HG03108 (cell line): ENCODE measurements around the gene SLC39A5.
"Not testable (repeated sequence)": the region's sequence is repeated elsewhere in the genome, so short reads cannot be mapped to it uniquely, and the experiment has no call there.

ENCODE experiments used
- ATAC-seq: cut with Tn5 transposase; IDR thresholded peaks from one replicate; pipeline ENCODE4 v1.9.1; 2021; ENCODE audit warnings: moderate library complexity; ENCODE audit not compliant: unreplicated experiment

Gene SLC39A5, protein sequence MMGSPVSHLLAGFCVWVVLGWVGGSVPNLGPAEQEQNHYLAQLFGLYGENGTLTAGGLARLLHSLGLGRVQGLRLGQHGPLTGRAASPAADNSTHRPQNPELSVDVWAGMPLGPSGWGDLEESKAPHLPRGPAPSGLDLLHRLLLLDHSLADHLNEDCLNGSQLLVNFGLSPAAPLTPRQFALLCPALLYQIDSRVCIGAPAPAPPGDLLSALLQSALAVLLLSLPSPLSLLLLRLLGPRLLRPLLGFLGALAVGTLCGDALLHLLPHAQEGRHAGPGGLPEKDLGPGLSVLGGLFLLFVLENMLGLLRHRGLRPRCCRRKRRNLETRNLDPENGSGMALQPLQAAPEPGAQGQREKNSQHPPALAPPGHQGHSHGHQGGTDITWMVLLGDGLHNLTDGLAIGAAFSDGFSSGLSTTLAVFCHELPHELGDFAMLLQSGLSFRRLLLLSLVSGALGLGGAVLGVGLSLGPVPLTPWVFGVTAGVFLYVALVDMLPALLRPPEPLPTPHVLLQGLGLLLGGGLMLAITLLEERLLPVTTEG

DNA sequence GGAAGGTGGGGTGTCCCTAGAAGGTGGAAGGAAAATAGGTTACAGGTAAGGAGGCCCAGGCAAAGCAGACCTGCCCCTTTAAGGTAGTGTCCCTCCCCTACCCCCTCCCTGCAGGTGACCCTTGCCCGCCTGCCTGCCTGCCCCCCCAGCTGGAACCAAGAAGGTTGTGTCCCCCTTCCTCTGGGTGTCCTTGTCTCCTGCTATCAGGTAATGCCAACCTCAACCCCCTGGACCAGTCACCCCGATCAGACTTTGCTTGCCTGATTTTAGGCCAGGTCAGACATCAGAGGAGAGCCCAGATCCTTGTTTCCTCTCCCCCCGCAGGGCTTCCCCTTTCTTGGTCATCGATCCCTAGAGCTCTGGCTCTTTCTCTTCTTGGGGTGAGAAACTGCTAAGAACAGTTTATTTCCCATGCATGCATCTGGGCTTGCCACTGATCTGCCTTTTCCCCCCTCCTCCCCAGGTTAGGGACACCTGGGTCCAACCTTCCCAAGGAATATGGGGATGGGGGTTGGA, at the start of gene SLC39A5:
Gene SLC39A5 (plus strand): TSS at position 136 of the 516 bp plus-strand sequence. CDS start 1,224 bp downstream, outside the sequence.
- no peak for ATAC-seq

DNA sequence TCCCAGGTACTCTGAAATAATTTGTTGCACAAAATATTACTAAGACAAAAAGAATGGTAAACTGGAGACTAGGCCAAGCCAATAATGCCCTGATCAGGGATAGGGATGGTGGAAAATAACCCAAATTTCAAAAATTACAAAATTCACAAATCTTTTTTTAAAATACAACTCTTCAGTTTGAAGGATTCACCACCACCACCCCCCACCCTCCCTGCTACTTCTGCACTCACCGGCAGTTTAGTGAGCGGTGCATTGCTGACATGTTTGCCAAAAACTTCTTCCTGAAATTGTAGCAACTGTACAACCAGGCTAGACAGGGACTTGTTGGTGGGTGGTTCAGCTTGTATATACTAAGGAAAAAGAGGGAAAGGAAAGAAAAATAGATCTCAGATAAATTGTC, 42.9 kb upstream of the SLC39A5 start:
- no peak for ATAC-seq

DNA sequence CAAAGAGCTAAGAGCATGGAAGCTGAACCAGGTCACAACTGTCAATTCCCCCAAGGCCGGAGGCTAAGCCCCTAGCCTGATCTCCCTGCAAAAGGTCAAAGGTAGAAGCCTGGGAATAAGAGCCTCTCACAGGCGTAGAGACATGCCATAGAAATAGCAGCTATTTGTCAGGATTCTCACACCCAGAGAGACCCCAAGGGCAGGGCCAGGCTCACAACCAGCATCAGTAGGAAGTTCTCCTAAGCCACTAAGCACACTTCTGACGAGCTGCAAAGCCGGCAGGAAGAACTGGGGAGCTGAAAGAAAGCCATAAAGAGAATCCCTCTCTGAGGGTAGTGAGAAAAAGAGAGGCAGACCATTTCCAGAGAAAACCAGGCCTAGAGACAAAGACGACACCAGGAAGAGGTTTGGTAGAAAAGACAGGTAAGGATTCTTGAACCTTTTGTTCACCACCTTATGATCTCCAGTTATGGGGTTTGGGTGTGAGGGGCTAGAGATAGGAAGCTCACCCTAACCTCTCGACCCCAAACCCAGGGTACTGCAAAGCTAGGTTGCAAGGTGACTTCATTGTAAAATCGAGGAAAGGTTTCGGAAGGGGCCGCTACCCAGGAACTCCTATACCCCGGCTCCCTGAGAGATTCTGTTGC, 41.6 kb upstream of the SLC39A5 start:
- ATAC-seq, result no peak

DNA sequence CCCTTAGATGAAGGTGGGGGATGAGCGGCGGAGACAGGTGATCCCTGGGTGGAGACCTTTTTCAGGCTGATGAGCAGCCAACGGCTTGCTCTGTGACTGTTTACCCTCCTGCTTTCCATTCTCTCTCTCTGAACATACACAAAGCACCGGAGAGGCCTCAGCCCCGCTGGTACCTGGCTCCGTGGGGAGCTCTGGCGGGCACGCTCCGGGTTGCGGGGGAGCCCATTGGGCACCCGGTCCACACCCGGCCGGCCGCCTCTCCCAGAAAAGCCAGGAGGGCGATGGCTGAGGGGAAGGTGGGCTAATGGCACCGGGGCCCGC, 41.1 kb upstream of the SLC39A5 start:
- ATAC-seq, result no peak

DNA sequence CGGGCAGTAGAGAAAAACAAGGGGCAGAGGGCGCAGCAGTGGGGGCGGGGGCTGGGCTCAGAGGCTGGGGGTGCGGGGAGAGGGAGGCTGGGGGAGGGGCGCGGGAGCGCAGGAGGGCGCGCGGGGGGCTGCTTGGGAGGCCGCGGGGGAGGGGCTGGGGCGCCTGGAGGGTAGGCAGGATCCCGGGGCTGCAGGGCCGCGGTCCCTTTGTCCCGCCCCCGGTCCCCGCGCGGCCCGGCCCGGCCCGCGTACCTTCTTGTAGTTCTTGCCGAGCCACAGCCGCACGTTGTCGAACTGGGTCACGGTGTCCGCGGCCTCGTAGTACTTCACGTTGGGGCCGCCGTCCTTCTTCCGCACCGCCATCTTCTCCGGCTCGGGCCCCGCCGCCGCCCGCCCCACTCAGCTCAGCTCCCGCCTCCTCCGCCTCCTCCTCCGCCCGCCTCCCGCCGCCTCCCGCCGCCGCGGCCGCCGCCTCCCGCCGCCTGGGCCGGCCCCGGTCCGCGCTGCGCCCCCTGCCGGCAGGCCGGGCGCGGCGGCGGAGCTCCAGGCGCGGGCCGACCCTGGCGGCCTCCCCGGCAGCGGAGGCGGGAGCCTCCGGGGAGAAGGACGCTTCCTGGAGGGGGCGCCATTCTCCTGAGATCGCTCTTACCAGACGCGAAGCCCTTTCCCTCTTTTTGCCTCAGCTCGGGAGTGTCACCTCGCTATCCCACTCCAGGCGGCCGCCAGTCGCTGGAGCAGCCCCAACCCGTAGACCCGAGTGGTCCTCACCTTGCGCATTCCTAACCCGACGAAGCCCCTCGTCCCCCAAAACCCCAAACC, 40.5 kb upstream of the SLC39A5 start, which contains the start of gene SMARCC2:
Gene SMARCC2 (minus strand): TSS at position 385 of the 819 bp plus-strand sequence. CDS start 22 bp downstream, at position 363.
- ATAC-seq, result peak; percentile 78

DNA sequence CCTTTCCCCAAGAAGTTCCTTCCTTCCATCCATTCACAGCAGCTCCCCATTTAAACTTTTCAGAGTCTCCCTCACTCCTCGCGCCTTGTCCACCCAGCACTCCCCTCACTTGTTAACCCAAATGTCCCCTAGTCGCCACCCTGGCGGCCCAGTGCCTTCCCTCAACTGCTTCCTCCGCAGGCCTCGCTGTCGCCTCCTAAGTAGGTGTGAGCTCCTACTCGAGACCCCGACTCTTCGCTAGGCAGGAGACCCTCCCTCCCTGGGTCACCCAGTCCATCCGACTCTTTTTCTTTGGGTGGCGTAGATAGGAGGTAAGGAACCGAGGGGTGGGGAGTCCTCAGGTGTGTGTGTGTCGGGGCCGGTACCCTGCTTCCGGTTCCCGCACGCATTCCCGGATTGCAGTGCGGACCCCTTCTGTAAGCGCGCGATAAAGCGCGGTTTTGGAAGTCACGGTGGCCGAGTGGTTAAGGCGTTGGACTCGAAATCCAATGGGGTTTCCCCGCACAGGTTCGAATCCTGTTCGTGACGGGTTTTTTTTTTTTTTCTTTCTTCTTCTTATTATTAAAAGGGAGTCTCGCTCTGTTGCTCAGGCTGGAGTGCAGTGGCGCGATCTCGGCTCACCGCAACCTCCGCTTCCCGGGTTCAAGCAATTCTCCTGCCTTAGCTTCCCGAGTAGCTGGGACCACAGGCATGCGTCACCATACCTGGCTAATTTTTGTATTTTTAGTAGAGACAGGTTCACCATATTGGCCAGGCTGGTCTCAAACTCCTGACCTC, 39.7 kb upstream of the SLC39A5 start:
- peak; percentile 21 for ATAC-seq

DNA sequence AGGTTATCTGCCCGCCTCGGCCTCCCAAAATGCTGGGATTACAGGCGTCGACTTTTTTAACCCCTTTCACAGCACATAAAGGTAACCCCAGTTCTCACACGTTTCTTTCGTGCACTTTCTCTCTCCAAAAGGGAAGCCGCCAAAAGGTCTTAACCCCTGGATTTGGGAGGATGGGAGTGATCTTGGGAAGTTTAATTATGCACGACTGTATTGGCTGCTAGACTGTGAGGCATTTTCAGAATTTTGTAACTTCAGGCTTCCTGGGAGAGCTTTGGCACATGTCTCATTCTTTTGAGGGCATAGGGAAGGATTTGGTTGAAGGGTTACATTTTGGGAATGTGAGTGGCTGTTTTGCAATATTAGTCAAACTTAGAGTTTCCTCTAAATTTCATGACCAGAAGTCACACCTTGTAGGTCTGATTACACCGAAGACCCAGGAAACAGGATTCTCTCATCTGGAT, 39.1 kb upstream of the SLC39A5 start:
- no peak for ATAC-seq

DNA sequence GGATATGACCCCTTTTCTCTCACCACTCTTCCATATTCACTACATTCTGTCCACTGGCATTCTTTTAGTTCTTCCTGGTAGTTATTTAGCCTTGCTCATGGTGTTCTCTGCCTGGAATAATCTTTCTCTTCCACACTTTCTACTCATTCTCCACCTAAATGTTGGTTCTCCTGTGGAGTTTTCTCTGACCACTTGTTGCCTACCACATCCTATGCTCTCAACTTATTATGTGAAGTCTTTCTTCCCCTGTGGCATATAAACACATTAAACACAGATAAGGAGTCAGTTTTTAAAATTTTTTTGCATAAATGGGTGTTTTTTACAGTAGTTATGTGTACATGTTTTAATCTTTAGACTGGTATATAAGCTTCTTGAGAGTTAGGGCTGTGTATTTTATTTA, 37.3 kb upstream of the SLC39A5 start:
- ATAC-seq, result no peak

DNA sequence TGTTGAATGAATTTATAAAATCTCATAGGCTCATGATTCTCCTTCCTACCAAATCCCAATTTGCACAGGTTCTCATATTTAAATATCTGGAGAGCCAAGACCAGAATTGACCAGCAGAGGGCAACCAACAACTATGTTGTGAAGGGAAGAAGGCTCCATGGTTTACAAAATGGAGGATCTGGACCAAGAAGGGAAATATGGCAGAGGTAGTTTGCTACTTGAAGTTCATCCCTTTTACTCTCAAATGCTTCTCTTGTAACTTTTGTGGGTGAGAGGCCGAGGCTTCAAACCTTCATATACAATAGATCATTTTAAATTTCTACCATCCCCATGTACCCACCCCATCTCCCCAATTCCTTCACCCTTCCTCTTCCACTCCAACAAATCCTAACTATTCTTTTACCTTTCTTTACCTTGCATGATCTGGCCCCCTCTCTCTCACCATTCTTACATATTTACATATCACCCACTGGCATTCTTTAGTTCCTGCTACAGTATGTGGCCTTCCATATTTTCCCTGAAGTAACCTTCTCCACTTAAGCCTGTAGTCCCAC, 36.7 kb upstream of the SLC39A5 start:
- no peak for ATAC-seq

DNA sequence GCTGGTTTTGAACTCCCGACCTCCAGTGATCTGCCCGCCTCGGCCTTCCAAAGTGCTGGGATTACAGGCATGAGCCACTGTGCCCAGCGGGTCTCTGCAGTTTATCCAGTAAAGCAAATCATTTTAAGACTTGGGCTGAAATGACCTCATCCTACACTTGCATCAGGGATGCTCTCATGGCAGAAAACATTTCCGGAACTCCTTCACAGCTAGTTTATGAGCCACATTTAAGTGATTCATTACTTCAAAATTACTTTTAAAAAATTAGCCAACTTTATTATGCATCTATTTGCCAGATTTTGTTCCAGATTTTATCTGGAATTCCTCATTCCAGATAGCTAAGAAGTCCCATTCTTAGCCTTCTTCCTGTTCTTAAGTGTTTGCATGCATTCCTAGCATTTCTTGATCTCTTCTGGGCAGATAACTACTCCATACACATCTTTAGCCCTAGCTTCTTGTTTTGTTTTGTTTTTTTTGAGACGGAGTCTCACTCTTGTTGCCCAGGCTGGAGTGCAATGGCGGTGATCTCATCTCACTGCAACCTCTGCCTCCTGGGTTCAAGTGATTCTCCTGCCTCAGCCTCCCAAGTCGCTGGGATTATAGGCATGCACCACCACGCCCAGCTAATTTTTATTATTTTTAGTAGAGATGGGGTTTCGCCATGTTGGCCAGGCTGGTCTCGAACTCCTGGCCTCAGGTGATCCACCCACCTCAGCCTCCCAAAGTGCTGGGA, 32.9 kb upstream of the SLC39A5 start:
- not testable (repeated sequence) for ATAC-seq

DNA sequence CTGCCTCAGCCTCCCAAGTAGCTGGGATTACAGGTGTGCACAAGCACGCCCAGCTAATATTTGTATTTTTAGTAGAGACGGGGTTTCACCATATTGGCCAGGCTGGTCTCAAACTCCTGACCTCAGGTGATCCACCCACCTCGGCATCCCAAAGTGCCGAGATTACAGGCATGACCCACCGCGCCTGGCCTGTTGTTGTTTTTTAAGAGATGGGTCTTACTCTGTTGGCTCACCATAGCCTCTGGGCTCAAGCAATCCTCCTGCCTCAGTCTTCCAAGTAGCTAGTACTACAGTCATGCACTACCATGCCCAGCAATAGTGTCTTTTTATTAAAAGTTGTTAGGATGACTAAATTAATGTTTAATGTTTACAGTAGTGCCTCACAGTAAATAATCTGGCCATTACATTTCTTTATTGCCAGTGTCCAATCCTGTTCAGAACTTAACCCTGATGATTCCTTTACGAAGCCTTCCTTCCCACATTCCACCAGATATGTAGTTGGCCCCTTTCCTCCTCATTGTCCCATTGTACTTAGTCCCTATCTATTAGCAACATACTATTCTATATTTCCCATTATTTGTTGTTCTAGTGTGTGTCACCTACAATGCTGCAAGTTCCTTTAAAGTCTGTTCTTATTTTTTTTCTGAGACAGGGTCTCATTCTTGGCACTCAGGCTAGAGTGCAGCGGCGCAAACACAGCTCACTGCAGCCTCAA, 31.8 kb upstream of the SLC39A5 start:
- ATAC-seq, result no peak

DNA sequence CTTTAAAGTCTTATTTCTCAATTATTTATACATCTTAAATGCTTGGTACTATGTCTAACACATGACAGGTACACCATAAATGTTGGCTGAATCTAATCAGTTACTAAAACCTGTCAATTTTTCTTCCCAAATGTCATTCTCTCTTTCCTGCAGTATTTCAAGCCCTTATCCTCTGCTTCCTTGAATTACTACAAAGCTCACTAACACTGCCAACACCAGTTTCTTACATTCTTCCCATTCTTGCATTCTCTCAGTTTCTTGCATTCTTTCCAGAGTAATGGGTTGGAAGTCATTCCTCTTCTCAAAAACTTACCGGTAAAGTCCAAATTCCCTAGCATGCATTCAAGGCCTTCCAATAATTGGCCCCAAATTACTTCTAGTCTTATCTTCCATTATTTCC, 31.0 kb upstream of the SLC39A5 start:
- ATAC-seq, result no peak

DNA sequence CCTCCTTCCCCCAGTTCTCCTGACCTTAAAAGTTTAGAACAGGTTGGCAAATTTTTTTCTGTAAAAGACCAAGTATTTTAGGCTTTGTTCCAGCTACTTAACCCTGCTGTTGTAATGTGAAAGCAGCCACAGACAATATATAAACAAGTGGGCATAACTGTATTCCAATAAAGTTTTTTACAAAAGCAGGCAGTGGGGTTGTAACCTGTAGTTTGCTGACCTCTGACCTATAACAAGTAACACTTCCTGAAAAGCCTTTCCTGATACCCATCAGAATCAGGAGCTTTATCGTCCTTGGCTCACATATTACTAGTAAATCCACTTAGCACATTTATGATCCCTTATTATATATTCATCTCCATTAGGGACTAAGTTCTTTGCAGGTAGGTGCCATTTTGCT, 27.5 kb upstream of the SLC39A5 start:
- no peak for ATAC-seq

DNA sequence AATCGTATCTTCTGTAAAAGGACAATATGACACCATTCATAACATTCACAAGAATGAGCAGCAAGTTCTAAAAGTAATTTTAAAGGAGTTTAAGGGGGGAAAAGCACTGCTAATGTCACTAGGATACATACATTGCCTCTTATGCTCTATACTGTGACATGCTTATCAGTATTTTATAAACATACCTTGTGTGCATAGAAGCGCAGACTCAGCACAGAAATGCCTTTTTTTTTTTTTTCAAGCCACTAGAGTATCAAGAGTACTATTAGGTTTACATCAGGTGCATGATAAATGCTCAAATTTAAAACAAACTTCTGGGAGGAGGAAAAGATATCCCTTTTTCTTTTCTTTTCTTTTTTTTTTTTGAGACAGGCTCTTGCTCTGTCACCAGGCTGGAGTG, 27.0 kb upstream of the SLC39A5 start:
- no peak for ATAC-seq

DNA sequence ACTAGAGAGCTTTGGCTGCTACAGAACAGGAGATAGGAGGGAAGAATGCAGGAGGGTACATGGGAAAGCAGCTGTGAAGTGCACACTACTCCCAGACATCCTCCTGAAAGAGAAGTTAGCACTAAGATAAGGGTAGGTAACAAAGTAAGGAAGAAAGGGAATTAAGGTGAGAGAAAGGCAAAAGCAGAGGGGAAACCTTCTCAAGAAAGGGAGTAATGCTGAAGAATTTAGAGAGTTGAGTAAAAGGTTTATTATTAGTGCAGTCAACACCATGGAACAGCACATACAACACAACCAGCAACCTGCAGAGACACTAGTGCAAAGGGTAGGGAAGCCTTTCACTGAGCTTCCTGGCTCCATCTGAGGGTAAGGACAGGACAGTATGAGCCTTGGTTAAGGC, 25.6 kb upstream of the SLC39A5 start:
- ATAC-seq, result no peak

DNA sequence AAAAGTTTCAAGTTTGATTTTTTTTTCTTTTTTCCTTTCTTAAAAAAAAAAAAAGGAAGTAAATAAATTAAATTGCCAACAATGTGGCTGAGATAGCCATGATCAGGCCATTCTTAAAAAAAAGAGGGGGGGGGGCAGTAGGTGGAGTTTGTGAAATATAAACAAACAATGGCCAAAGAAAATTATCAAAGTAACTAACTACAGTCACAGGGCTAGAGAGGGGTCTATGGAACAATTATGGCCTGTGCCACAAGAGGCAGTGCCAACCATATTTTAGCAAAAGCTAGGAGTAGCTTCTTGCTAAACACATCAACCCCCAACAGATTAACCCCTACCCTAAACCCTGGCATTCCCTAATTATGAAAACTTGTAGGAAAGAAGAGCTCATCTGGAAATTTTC, 24.4 kb upstream of the SLC39A5 start:
- ATAC-seq, result no peak

DNA sequence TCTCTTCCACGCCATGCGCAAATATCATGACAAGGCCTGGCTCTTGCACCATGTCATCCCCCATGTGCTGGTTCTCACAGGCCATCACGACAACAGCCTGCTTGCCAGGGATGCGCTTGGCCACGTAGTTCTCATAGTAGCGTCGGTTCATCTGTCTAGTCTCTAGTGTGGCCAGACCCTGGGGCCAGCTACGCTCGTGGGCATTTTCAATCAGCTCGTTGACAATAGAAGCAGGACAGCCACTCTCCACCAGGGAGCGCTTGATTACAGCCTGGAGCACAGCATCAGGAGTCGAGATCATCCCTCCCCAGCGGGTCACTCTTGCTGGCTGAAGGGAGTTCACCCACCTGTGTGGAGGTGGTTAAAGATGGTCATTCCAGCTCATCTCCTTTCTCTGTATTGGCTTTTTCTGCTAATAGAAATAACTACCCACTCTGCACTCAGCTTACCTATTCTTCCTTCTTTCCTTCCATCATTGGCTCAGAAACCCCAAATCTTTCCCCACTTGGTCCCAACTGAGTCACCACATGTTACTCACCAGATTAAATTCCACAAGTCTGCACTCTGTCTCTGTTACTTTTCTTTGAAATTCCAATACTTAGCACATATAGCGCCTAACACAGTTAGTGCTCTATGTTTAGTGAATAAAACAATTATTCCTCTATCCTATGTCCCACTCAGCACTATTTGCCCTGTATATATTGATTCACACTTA, 23.2 kb upstream of the SLC39A5 start:
- no peak for ATAC-seq

DNA sequence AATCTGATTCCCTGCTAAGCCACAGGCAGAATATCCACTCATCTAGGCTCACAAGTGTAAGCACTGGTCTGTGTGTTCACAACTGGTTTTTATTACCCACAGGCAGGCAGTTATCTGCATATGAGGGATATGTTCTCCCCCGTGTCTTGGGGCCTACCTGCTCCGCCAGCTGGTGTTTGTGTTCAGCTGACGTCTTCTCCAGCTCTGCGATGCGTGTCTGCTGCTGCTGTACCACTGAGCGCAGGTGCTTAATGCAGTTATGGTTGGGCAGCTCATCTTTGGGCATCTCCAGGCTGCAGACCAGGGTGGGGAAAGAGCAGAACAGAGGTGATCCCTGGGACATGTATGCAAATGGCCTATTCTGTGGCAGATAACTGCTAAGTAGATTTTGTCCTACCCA, 21.8 kb upstream of the SLC39A5 start:
- ATAC-seq, result no peak
